LNCaP clone FGC (cell line): ENCODE results near the gene RELL2.

Experiments used
- DNase-seq: peaks from one replicate; pipeline ENCODE4 v3.0.0-alpha.2; 2011; ENCODE audit warnings: low read depth
- H3K4me3 ChIP-seq: 2 replicates; pipeline ENCODE4 v1.5.1; 2011; ENCODE audit warnings: mild to moderate bottlenecking, low read depth, low read length, control low read depth
- TF ChIP-seq, protein P1 (sequence below): IDR thresholded peaks from 2 replicates; pipeline ENCODE4 v1.5.1; 2012; ENCODE audit warnings: mild to moderate bottlenecking; ENCODE audit not compliant: control insufficient read depth, insufficient read depth; ENCODE audit errors: extremely low read depth

RELL2 gene

DNA sequence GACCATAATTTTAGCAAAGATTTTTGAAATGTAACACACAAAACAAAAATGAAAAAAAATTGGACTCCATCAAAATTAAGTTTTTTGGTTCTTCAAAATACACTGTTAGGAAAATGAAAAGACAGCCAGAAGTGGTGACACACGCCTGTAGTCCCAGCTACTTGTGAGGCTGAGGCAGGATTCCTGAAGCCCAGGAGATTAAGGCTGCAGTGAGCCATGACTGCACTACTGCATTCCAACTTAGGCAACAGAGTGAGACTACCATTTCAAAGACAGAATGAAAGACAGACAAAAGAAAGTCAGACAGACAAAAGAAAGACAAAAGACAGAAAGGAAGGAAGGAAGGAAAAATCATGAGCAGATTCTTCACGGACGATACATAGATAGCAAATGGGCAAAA is 25.5 kb upstream of the RELL2 start:
- DNase-seq: no peak
- no peak overlapping the region for H3K4me3 ChIP-seq
- TF ChIP-seq, protein P1, sequence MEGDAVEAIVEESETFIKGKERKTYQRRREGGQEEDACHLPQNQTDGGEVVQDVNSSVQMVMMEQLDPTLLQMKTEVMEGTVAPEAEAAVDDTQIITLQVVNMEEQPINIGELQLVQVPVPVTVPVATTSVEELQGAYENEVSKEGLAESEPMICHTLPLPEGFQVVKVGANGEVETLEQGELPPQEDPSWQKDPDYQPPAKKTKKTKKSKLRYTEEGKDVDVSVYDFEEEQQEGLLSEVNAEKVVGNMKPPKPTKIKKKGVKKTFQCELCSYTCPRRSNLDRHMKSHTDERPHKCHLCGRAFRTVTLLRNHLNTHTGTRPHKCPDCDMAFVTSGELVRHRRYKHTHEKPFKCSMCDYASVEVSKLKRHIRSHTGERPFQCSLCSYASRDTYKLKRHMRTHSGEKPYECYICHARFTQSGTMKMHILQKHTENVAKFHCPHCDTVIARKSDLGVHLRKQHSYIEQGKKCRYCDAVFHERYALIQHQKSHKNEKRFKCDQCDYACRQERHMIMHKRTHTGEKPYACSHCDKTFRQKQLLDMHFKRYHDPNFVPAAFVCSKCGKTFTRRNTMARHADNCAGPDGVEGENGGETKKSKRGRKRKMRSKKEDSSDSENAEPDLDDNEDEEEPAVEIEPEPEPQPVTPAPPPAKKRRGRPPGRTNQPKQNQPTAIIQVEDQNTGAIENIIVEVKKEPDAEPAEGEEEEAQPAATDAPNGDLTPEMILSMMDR: no peak

GRCh38 chr5:141613344-141613743 is 23.5 kb upstream of the RELL2 start:
- H3K4me3 ChIP-seq: no peak overlapping the region
- no peak for DNase-seq
- TF ChIP-seq, protein P1: no peak

DNA sequence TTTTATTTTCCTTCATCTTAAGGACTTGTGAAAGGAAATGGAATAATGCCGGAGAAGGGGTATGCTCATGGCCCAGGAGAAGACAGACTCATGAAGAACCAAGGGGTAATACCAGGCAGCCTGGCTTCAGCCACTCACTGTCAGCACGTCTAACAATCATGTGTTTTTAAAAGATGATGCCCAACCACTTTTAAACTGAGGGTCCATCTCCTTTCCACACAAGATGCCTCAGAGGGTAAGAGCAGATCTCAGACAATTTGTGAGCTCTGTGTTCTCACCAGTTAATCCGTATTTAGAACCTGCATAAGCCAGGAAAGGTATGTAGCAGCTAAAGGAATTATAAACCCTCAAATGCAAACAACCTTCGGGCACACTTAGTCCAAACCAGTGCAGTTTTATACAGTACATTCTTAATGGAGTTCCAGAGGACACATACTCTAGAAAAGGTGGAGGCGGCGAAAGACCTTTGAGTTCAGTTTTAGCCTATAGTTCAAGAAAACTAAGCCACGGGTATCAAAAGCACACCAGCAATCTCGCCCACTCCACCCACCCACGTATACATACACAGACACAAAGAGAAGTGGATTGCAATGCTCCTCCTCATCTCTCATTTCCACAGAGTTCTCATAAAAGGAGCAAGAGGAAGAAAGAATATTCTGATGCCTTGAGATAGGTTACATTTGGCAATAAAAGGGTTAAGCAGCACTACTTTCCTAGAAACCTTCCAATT is 20.6 kb upstream of the RELL2 start:
- TF ChIP-seq, protein P1: no peak
- H3K4me3 ChIP-seq: peak overlapping the region; percentile 89
- no peak for DNase-seq

DNA sequence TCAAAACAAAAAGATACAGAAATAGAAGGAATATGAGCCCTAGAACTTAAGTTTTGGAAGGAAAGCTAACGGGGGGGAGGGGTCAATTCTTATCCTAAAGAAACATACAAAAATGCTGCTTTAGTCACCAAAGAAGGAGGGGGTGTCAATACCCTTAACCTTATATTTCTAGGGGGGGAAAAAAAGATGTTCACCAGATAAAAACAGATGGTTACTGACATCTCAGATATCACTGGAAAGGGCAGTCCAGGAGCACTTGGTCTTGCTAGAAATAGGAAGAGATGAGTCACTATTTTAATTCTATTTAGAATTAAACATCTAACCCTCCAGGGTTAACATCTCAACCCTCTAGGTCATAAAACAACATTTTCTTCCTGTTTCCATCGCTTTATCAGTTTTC is 19.7 kb upstream of the RELL2 start:
- no peak for DNase-seq
- H3K4me3 ChIP-seq: peak overlapping the region; percentile 89
- TF ChIP-seq, protein P1: no peak

DNA sequence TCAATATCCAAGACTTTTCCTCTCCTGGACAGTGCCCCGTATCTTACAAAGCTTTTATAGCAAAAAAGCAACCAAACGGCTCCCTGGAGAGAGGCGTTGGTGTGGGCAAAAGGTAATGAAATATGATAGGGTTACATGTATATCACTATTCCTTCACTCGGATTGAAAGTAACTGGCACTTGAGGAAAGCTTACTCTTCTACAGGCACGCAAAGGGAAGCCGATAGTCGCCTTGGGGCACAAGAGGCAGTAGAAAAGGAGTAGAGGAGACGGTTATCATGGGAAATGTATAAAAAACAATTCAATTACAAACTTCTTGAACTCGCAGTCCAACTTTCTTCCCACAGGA is 19.1 kb upstream of the RELL2 start:
- no peak for DNase-seq
- peak overlapping the region; percentile 89 for H3K4me3 ChIP-seq
- TF ChIP-seq, protein P1: no peak

GRCh38 chr5:141618030-141618803 is 18.6 kb upstream of the RELL2 start:
- TF ChIP-seq, protein P1: no peak
- DNase-seq: peak; percentile 91
- peak overlapping the region; percentile 89 for H3K4me3 ChIP-seq
